ENCODE results near the gene SLC26A5. TPM values are rescaled to one million over a fixed set of nuclear protein-coding genes. Genes with fewer than 3 reads are reported as not detected.

The SLC26A5 gene
- total RNA-seq, 1 donor, result not detected

DNA sequence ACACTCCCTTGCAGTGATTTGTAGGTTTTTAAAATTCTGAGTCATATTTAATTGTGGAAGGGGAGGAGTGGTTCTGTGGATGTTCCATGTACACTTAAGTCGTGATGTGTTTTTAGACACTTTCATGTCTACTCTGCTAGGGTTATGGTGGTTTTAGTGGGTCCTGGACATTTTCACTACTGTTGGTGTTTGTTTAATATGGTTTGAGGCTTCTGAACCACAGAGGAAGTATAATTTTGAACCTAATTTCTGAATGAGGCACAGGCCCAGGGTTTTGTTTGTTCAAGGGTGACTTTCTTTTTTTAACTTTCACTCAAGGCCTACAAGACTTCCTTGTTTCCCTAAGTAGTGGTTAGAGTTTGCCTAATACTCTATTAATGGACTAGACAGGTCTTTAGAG lies 13.3 kb downstream of the SLC26A5 start:
- no peaks in the 10 kb centered on the region for H3K36me3 ChIP-seq (ENCODE audit: insufficient read depth, low read length)
- H3K4me1 ChIP-seq (ENCODE audit: insufficient read depth, low read length), result no peaks in the 10 kb centered on the region
- TF ChIP-seq, protein P1, sequence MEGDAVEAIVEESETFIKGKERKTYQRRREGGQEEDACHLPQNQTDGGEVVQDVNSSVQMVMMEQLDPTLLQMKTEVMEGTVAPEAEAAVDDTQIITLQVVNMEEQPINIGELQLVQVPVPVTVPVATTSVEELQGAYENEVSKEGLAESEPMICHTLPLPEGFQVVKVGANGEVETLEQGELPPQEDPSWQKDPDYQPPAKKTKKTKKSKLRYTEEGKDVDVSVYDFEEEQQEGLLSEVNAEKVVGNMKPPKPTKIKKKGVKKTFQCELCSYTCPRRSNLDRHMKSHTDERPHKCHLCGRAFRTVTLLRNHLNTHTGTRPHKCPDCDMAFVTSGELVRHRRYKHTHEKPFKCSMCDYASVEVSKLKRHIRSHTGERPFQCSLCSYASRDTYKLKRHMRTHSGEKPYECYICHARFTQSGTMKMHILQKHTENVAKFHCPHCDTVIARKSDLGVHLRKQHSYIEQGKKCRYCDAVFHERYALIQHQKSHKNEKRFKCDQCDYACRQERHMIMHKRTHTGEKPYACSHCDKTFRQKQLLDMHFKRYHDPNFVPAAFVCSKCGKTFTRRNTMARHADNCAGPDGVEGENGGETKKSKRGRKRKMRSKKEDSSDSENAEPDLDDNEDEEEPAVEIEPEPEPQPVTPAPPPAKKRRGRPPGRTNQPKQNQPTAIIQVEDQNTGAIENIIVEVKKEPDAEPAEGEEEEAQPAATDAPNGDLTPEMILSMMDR (IDR thresholded peaks at IDR 0.05; ENCODE audit: extremely low read depth, low read depth, low read length), result no peak
- no peaks in the 10 kb centered on the region for H4K20me1 ChIP-seq (ENCODE audit: insufficient read depth, low read length)
- no peak for DNase-seq (ENCODE audit: insufficient read length, low spot score, missing footprints)
- H3K4me3 ChIP-seq (ENCODE audit: insufficient read depth, low read length), result no peak overlapping the region
- no peaks in the 10 kb centered on the region for H3K27me3 ChIP-seq (ENCODE audit: insufficient read depth, low read length)
- no peaks in the 10 kb centered on the region for H3K79me2 ChIP-seq (ENCODE audit: insufficient read depth, low read length)
- no peak overlapping the region for H3K4me2 ChIP-seq (ENCODE audit: insufficient read depth, low read length)
- H3K9me3 ChIP-seq (ENCODE audit: low read depth, low read length), result no peaks in the 10 kb centered on the region
- H3K27ac ChIP-seq (ENCODE audit: low read depth, low read length), result no peak overlapping the region
- no peak overlapping the region for H2AFZ ChIP-seq (ENCODE audit: low read length)

DNA sequence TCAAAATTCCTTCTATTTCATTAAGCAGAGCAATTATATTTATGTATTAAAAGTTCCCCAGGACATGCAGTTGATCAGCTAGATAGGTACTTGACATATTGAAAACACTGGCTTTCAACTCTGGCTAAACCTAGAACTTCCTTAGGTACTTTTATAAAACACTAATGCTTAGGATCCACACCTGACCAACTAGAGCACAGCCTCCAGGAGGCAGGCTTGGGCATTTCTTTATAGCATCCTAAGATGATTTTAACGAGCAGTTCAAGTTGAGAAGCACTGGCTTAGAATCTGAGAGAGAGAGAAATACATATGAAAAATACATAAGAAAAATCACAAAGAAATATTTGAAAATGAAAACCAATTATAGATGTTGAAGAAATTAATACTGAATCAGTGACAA lies 20.8 kb downstream of the SLC26A5 start:
- H3K27ac ChIP-seq (ENCODE audit: low read depth, low read length), result no peak overlapping the region

DNA sequence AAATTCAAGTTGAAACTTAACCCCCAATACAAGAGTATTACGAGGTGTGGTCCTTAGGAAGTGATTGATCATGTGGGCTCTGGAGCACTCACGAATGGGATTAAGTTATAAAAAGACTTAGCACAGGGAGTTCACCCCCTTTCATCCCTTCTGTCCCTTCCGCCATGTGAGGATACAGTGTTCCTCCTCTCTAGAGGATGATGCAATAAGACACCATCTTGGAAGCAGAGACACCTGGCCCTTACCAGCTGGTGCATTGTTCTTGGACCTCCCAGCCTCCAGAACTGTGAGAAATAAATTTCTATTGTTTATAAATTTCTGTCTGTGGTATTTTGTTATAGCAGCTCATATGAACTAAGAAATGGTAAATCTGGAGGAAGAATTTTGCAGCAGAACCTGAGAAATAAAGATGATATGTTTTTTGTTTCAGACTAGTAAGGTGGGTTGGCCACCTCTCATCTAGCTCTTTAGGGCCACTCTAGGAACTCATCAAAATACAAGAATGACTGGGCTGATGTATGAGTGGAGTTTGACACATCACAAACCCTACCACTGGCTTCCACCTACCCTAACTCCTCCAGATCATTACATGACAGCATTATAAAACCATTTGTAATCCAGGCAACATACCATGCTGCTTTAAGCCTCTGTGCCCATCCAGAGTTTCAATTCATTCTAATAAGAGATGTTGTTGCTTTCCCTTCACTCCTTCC lies 22.4 kb downstream of the SLC26A5 start:
- H3K27ac ChIP-seq (ENCODE audit: low read depth, low read length), result no peak overlapping the region
- TF ChIP-seq, protein P1 (IDR thresholded peaks at IDR 0.05; ENCODE audit: extremely low read depth, low read depth, low read length), result no peak
- no peaks in the 10 kb centered on the region for H3K27me3 ChIP-seq (ENCODE audit: insufficient read depth, low read length)
- H3K9me3 ChIP-seq (ENCODE audit: low read depth, low read length), result no peaks in the 10 kb centered on the region
- no peak for DNase-seq (ENCODE audit: insufficient read length, low spot score, missing footprints)
- H2AFZ ChIP-seq (ENCODE audit: low read length), result no peak overlapping the region
- H3K4me3 ChIP-seq (ENCODE audit: insufficient read depth, low read length), result no peak overlapping the region
- H4K20me1 ChIP-seq (ENCODE audit: insufficient read depth, low read length), result no peaks in the 10 kb centered on the region
- H3K4me1 ChIP-seq (ENCODE audit: insufficient read depth, low read length), result no peaks in the 10 kb centered on the region
- H3K79me2 ChIP-seq (ENCODE audit: insufficient read depth, low read length), result no peaks in the 10 kb centered on the region
- H3K4me2 ChIP-seq (ENCODE audit: insufficient read depth, low read length), result no peak overlapping the region
- no peaks in the 10 kb centered on the region for H3K36me3 ChIP-seq (ENCODE audit: insufficient read depth, low read length)

More for the DNA sequence above, 20.8 kb downstream of the SLC26A5 start:
- no peak for DNase-seq (ENCODE audit: insufficient read length, low spot score, missing footprints)
- Histone ChIP-seq H3K4me2 (ENCODE audit: insufficient read depth, low read length) (no peak overlapping the region), H3K27me3 (ENCODE audit: insufficient read depth, low read length) (no peaks in the 10 kb centered on the region), H3K79me2 (ENCODE audit: insufficient read depth, low read length) (no peaks in the 10 kb centered on the region), H4K20me1 (ENCODE audit: insufficient read depth, low read length) (no peaks in the 10 kb centered on the region), H2AFZ (ENCODE audit: low read length) (no peak overlapping the region), H3K4me3 (ENCODE audit: insufficient read depth, low read length) (no peak overlapping the region), H3K9me3 (ENCODE audit: low read depth, low read length) (no peaks in the 10 kb centered on the region), H3K36me3 (ENCODE audit: insufficient read depth, low read length) (no peaks in the 10 kb centered on the region), H3K4me1 (ENCODE audit: insufficient read depth, low read length) (no peaks in the 10 kb centered on the region)
- TF ChIP-seq, protein P1 (IDR thresholded peaks at IDR 0.05; ENCODE audit: extremely low read depth, low read depth, low read length), result no peak

DNA sequence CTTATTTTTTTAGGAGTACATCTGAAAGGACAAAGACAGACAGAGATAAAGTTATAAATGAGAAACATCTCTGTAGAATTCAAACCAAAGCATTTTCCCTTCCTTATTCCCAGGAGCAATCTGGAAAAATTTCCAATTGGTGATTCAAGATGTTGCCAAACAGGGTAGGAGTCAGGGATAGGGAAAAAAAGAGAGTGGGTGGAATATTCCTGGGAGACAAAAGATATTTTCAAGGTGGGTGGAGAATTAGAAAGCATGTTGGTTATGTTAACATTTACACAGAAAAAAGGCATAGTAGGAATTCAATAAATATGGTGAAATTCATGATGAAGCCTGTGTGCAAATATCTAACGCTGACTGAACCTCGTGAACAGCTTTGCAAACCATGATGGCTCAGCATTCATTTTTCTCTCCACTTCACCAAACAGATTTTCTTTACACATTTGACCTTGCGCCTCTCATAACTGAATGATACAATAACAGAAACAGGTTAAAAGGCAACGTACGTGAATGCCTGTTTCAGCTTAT lies 25.1 kb downstream of the SLC26A5 start:
- Histone ChIP-seq H3K4me1 (ENCODE audit: insufficient read depth, low read length) (no peaks in the 10 kb centered on the region), H3K79me2 (ENCODE audit: insufficient read depth, low read length) (no peaks in the 10 kb centered on the region), H2AFZ (ENCODE audit: low read length) (no peak overlapping the region), H3K9me3 (ENCODE audit: low read depth, low read length) (no peaks in the 10 kb centered on the region), H3K27me3 (ENCODE audit: insufficient read depth, low read length) (peaks cover 2% of the 10 kb centered on the region), H3K4me2 (ENCODE audit: insufficient read depth, low read length) (no peak overlapping the region), H4K20me1 (ENCODE audit: insufficient read depth, low read length) (no peaks in the 10 kb centered on the region), H3K36me3 (ENCODE audit: insufficient read depth, low read length) (no peaks in the 10 kb centered on the region), H3K4me3 (ENCODE audit: insufficient read depth, low read length) (no peak overlapping the region), H3K27ac (ENCODE audit: low read depth, low read length) (no peak overlapping the region)
- DNase-seq (ENCODE audit: insufficient read length, low spot score, missing footprints), result no peak
- TF ChIP-seq, protein P1 (IDR thresholded peaks at IDR 0.05; ENCODE audit: extremely low read depth, low read depth, low read length), result no peak

Data from osteoblast (primary cell).